ENCODE results near the gene OXCT1. TPM values are rescaled to one million over a fixed set of nuclear protein-coding genes. Genes with fewer than 3 reads are reported as not detected.

The OXCT1 gene
- total and polyA plus RNA-seq, 9 of the 15 experiments (the other 6 are each of a cell fraction or from before 2014, with no cell fraction given), result 24.7 to 61.2 (median 41.9) TPM

- FAIRE-seq, result no peak
- TF ChIP-seq KHSRP (IDR thresholded peaks at IDR 0.05) (no peak), PKNOX1 (IDR thresholded peaks at IDR 0.05) (no peak), ZNF140 (CRISPR knock-in tag; IDR thresholded peaks at IDR 0.05) (no peak), ZFP36 (IDR thresholded peaks at IDR 0.05; ENCODE audit: low read depth, low read length, partially characterized antibody) (no peak), CREB1 (IDR thresholded peaks at IDR 0.05) (no peak), CREB1 (CRISPR knock-in tag; IDR thresholded peaks at IDR 0.05) (no peak), NRF1 (conservative IDR thresholded peaks at IDR 0.05 in 1 of 2, IDR thresholded peaks at IDR 0.05 in 1 of 2) (no peak), EP300 (IDR thresholded peaks at IDR 0.05; ENCODE audit: low read length) (no peak), MTA2 (IDR thresholded peaks at IDR 0.05; ENCODE audit: low read depth) (no peak), EWSR1 (IDR thresholded peaks at IDR 0.05; ENCODE audit: borderline replicate concordance, low read depth, partially characterized antibody) (no peak)
- peaks cover 7 to 22% of the 10 kb centered on the region in 2 experiments; a peak in 4 of 5 replicates for H3K4me1 ChIP-seq (replicated peaks in 1 of 2; ENCODE audit: control insufficient read depth in 2 of 2, insufficient read depth in 2 of 2, low read length in 2 of 2)
- H3K9me3 ChIP-seq (replicated peaks; ENCODE audit: control insufficient read depth, insufficient read depth, low read depth, low read length), result no peaks in the 10 kb centered on the region
- no peak overlapping the region for H3K27ac ChIP-seq (ENCODE audit: extremely low read depth, low read depth, low read length)
- DNase-seq (ENCODE audit: extremely low read depth in 1 of 4, low spot score in 3 of 4), result no peak
- BruUV-seq (replicated peaks), result no TSS peak
- H3K9me1 ChIP-seq (ENCODE audit: control insufficient read depth, insufficient read depth, low read length), result no peaks in the 10 kb centered on the region
- H3K4me2 ChIP-seq (ENCODE audit: insufficient read depth, low read length), result no peak overlapping the region
- CTCF ChIA-PET (ENCODE audit: low intra/inter-chr PET ratio), result no interaction called here
- H3K4me3 ChIP-seq, result no peak overlapping the region
- no peak overlapping the region for H3K9ac ChIP-seq (ENCODE audit: insufficient read depth in 1 of 2, low read depth in 2 of 2, low read length in 2 of 2)
- H3K36me3 ChIP-seq (ENCODE audit: control insufficient read depth, insufficient read depth, low read length), result no peaks in the 10 kb centered on the region
- no peaks in the 10 kb centered on the region for H4K20me1 ChIP-seq (replicated peaks; ENCODE audit: control insufficient read depth, insufficient read depth, low read length)
- in situ Hi-C loops (cut with MboI), result no loop called here
- no peak overlapping the region for H2AFZ ChIP-seq (ENCODE audit: low read depth, low read length)
- intact Hi-C loops (cut with micrococcal nuclease), result no loop called here
- H3K79me2 ChIP-seq (ENCODE audit: control insufficient read depth, insufficient read depth, low read length), result no peaks in the 10 kb centered on the region
- POLR2A ChIA-PET, result interaction anchor here (1.4 to 1.7 kb wide), 3 partner anchors 9 to 12 kb away, joined by 3 to 6 read pairs (median 3); partner anchors contain the start of gene RIMOC1
- H3K27me3 ChIP-seq (ENCODE audit: control insufficient read depth in 2 of 2, insufficient read depth in 2 of 2, low read length in 2 of 2), result no peaks in the 10 kb centered on the region
- ATAC-seq, result no peak
Measured at GRCh38 chr5:41892031-41892430, 21.8 kb upstream of the OXCT1 start.

Data from K562 (cell line).